ENCODE results near the gene NTM.

Gene NTM

GRCh38 chr11:132030896-132031295 is 660.5 kb downstream of the NTM start:
- no peak overlapping the region for H3K4me3 ChIP-seq (ENCODE audit: insufficient read depth, low read depth, low read length, poor library complexity, severe bottlenecking)
- DNase-seq: no peak
- no peaks in the 10 kb centered on the region for H3K27me3 ChIP-seq (replicated peaks; ENCODE audit: control insufficient read depth, insufficient read depth, low read length, poor library complexity, severe bottlenecking)
- H3K27ac ChIP-seq (ENCODE audit: insufficient read depth, low read length, poor library complexity, severe bottlenecking): no peak overlapping the region
- no peaks in the 10 kb centered on the region for H3K36me3 ChIP-seq (ENCODE audit: control insufficient read depth, insufficient read depth, low read length)
- no peaks in the 10 kb centered on the region for H3K4me1 ChIP-seq (ENCODE audit: control insufficient read depth, insufficient read depth, low read length, poor library complexity, severe bottlenecking)
- H3K9me3 ChIP-seq (ENCODE audit: control insufficient read depth, low read length): no peaks in the 10 kb centered on the region

- no peaks in the 10 kb centered on the region for H3K36me3 ChIP-seq (ENCODE audit: control insufficient read depth, insufficient read depth, low read length)
- no peak for DNase-seq
- no peaks in the 10 kb centered on the region for H3K27me3 ChIP-seq (replicated peaks; ENCODE audit: control insufficient read depth, insufficient read depth, low read length, poor library complexity, severe bottlenecking)
- H3K9me3 ChIP-seq (ENCODE audit: control insufficient read depth, low read length): no peaks in the 10 kb centered on the region
- H3K4me1 ChIP-seq (ENCODE audit: control insufficient read depth, insufficient read depth, low read length, poor library complexity, severe bottlenecking): no peaks in the 10 kb centered on the region
- no peak overlapping the region for H3K4me3 ChIP-seq (ENCODE audit: insufficient read depth, low read depth, low read length, poor library complexity, severe bottlenecking)
- no peak overlapping the region for H3K27ac ChIP-seq (ENCODE audit: insufficient read depth, low read length, poor library complexity, severe bottlenecking)
These were observed 662.1 kb downstream of the NTM start for GRCh38 chr11:132032555-132032954.

GRCh38 chr11:132033051-132033450 is 662.6 kb downstream of the NTM start:
- H3K4me1 ChIP-seq (ENCODE audit: control insufficient read depth, insufficient read depth, low read length, poor library complexity, severe bottlenecking): no peaks in the 10 kb centered on the region
- no peak overlapping the region for H3K27ac ChIP-seq (ENCODE audit: insufficient read depth, low read length, poor library complexity, severe bottlenecking)
- no peak for DNase-seq
- H3K27me3 ChIP-seq (replicated peaks; ENCODE audit: control insufficient read depth, insufficient read depth, low read length, poor library complexity, severe bottlenecking): no peaks in the 10 kb centered on the region
- H3K9me3 ChIP-seq (ENCODE audit: control insufficient read depth, low read length): no peaks in the 10 kb centered on the region
- H3K4me3 ChIP-seq (ENCODE audit: insufficient read depth, low read depth, low read length, poor library complexity, severe bottlenecking): no peak overlapping the region
- no peaks in the 10 kb centered on the region for H3K36me3 ChIP-seq (ENCODE audit: control insufficient read depth, insufficient read depth, low read length)

- H3K27ac ChIP-seq (ENCODE audit: insufficient read depth, low read length, poor library complexity, severe bottlenecking): no peak overlapping the region
- no peak for DNase-seq
- H3K4me1 ChIP-seq (ENCODE audit: control insufficient read depth, insufficient read depth, low read length, poor library complexity, severe bottlenecking): no peaks in the 10 kb centered on the region
- no peaks in the 10 kb centered on the region for H3K9me3 ChIP-seq (ENCODE audit: control insufficient read depth, low read length)
- H3K27me3 ChIP-seq (replicated peaks; ENCODE audit: control insufficient read depth, insufficient read depth, low read length, poor library complexity, severe bottlenecking): no peaks in the 10 kb centered on the region
- no peaks in the 10 kb centered on the region for H3K36me3 ChIP-seq (ENCODE audit: control insufficient read depth, insufficient read depth, low read length)
- no peak overlapping the region for H3K4me3 ChIP-seq (ENCODE audit: insufficient read depth, low read depth, low read length, poor library complexity, severe bottlenecking)
These were observed 664.8 kb downstream of the NTM start for GRCh38 chr11:132035228-132035627.

GRCh38 chr11:132035766-132036165 is 665.4 kb downstream of the NTM start:
- H3K27ac ChIP-seq (ENCODE audit: insufficient read depth, low read length, poor library complexity, severe bottlenecking): no peak overlapping the region
- H3K4me3 ChIP-seq (ENCODE audit: insufficient read depth, low read depth, low read length, poor library complexity, severe bottlenecking): no peak overlapping the region
- no peaks in the 10 kb centered on the region for H3K4me1 ChIP-seq (ENCODE audit: control insufficient read depth, insufficient read depth, low read length, poor library complexity, severe bottlenecking)
- DNase-seq: no peak
- H3K9me3 ChIP-seq (ENCODE audit: control insufficient read depth, low read length): no peaks in the 10 kb centered on the region
- no peaks in the 10 kb centered on the region for H3K27me3 ChIP-seq (replicated peaks; ENCODE audit: control insufficient read depth, insufficient read depth, low read length, poor library complexity, severe bottlenecking)
- no peaks in the 10 kb centered on the region for H3K36me3 ChIP-seq (ENCODE audit: control insufficient read depth, insufficient read depth, low read length)

GRCh38 chr11:132036220-132036619 is 665.8 kb downstream of the NTM start:
- no peak for DNase-seq
- Histone ChIP-seq H3K27ac (ENCODE audit: insufficient read depth, low read length, poor library complexity, severe bottlenecking) (no peak overlapping the region), H3K4me1 (ENCODE audit: control insufficient read depth, insufficient read depth, low read length, poor library complexity, severe bottlenecking) (no peaks in the 10 kb centered on the region), H3K27me3 (replicated peaks; ENCODE audit: control insufficient read depth, insufficient read depth, low read length, poor library complexity, severe bottlenecking) (no peaks in the 10 kb centered on the region), H3K36me3 (ENCODE audit: control insufficient read depth, insufficient read depth, low read length) (no peaks in the 10 kb centered on the region), H3K9me3 (ENCODE audit: control insufficient read depth, low read length) (no peaks in the 10 kb centered on the region), H3K4me3 (ENCODE audit: insufficient read depth, low read depth, low read length, poor library complexity, severe bottlenecking) (no peak overlapping the region)

GRCh38 chr11:132036746-132037466 is 666.5 kb downstream of the NTM start:
- no peak overlapping the region for H3K27ac ChIP-seq (ENCODE audit: insufficient read depth, low read length, poor library complexity, severe bottlenecking)
- H3K4me1 ChIP-seq (ENCODE audit: control insufficient read depth, insufficient read depth, low read length, poor library complexity, severe bottlenecking): no peaks in the 10 kb centered on the region
- no peaks in the 10 kb centered on the region for H3K9me3 ChIP-seq (ENCODE audit: control insufficient read depth, low read length)
- no peaks in the 10 kb centered on the region for H3K36me3 ChIP-seq (ENCODE audit: control insufficient read depth, insufficient read depth, low read length)
- no peak for DNase-seq
- no peak overlapping the region for H3K4me3 ChIP-seq (ENCODE audit: insufficient read depth, low read depth, low read length, poor library complexity, severe bottlenecking)
- H3K27me3 ChIP-seq (replicated peaks; ENCODE audit: control insufficient read depth, insufficient read depth, low read length, poor library complexity, severe bottlenecking): no peaks in the 10 kb centered on the region

GRCh38 chr11:132037467-132037862 is 667.0 kb downstream of the NTM start:
- H3K4me1 ChIP-seq (ENCODE audit: control insufficient read depth, insufficient read depth, low read length, poor library complexity, severe bottlenecking): no peaks in the 10 kb centered on the region
- DNase-seq: no peak
- no peaks in the 10 kb centered on the region for H3K27me3 ChIP-seq (replicated peaks; ENCODE audit: control insufficient read depth, insufficient read depth, low read length, poor library complexity, severe bottlenecking)
- H3K9me3 ChIP-seq (ENCODE audit: control insufficient read depth, low read length): no peaks in the 10 kb centered on the region
- H3K36me3 ChIP-seq (ENCODE audit: control insufficient read depth, insufficient read depth, low read length): no peaks in the 10 kb centered on the region
- no peak overlapping the region for H3K27ac ChIP-seq (ENCODE audit: insufficient read depth, low read length, poor library complexity, severe bottlenecking)
- no peak overlapping the region for H3K4me3 ChIP-seq (ENCODE audit: insufficient read depth, low read depth, low read length, poor library complexity, severe bottlenecking)

GRCh38 chr11:132037956-132038355 is 667.5 kb downstream of the NTM start:
- Histone ChIP-seq H3K4me3 (ENCODE audit: insufficient read depth, low read depth, low read length, poor library complexity, severe bottlenecking) (no peak overlapping the region), H3K36me3 (ENCODE audit: control insufficient read depth, insufficient read depth, low read length) (no peaks in the 10 kb centered on the region), H3K4me1 (ENCODE audit: control insufficient read depth, insufficient read depth, low read length, poor library complexity, severe bottlenecking) (no peaks in the 10 kb centered on the region), H3K27me3 (replicated peaks; ENCODE audit: control insufficient read depth, insufficient read depth, low read length, poor library complexity, severe bottlenecking) (no peaks in the 10 kb centered on the region), H3K9me3 (ENCODE audit: control insufficient read depth, low read length) (no peaks in the 10 kb centered on the region), H3K27ac (ENCODE audit: insufficient read depth, low read length, poor library complexity, severe bottlenecking) (no peak overlapping the region)
- DNase-seq: no peak

- Histone ChIP-seq H3K4me1 (ENCODE audit: control insufficient read depth, insufficient read depth, low read length, poor library complexity, severe bottlenecking) (no peaks in the 10 kb centered on the region), H3K36me3 (ENCODE audit: control insufficient read depth, insufficient read depth, low read length) (no peaks in the 10 kb centered on the region), H3K27ac (ENCODE audit: insufficient read depth, low read length, poor library complexity, severe bottlenecking) (no peak overlapping the region), H3K4me3 (ENCODE audit: insufficient read depth, low read depth, low read length, poor library complexity, severe bottlenecking) (no peak overlapping the region), H3K9me3 (ENCODE audit: control insufficient read depth, low read length) (no peaks in the 10 kb centered on the region), H3K27me3 (replicated peaks; ENCODE audit: control insufficient read depth, insufficient read depth, low read length, poor library complexity, severe bottlenecking) (no peaks in the 10 kb centered on the region)
- DNase-seq: no peak
These were observed 669.1 kb downstream of the NTM start for GRCh38 chr11:132039521-132039920.

Data from effector memory CD4-positive, alpha-beta T cell (primary cell).